SK-N-MC (cell line): ENCODE results near the gene GK.

Experiments used
- DNase-seq: peaks from one replicate; pipeline ENCODE4 v3.0.0-alpha.2; 2011; ENCODE audit warnings: low read depth, low spot score
- H3K27ac ChIP-seq: fragments of 200-600 bp; sonication (generic); 2 replicates; pipeline ENCODE4 v1.5.1; 2016; ENCODE audit warnings: mixed run types
- H3K36me3 ChIP-seq: fragments of 200-600 bp; sonication (generic); 2 replicates; pipeline ENCODE4 v1.6.1; 2017; ENCODE audit warnings: antibody characterized with exemption, low read length, mixed read lengths; ENCODE audit not compliant: insufficient read depth
- H3K4me3 ChIP-seq: fragments of 200-600 bp; sonication (generic); 2 replicates; pipeline ENCODE4 v1.5.1; 2016
- H3K9ac ChIP-seq: fragments of 200-600 bp; sonication (generic); 2 replicates; pipeline ENCODE4 v1.8.0; 2017; ENCODE audit warnings: mixed run types, mixed read lengths; ENCODE audit not compliant: insufficient read length
- H3K9me3 ChIP-seq: fragments of 200-600 bp; sonication (generic); 2 replicates; pipeline ENCODE4 v1.6.1; 2017; ENCODE audit warnings: low read depth, mild to moderate bottlenecking, antibody characterized with exemption, low read length, moderate library complexity, mixed read lengths
- EZH2 ChIP-seq: fragments of 200-600 bp; sonication (generic); IDR thresholded peaks from one replicate; pipeline ENCODE4 v1.6.1; 2017; ENCODE audit warnings: antibody characterized with exemption
- FOXP2 ChIP-seq: optimal IDR thresholded peaks from 2 replicates; pipeline ENCODE3; 2011; ENCODE audit warnings: mild to moderate bottlenecking, moderate library complexity; ENCODE audit not compliant: insufficient read depth; ENCODE audit errors: extremely low read length, control extremely low read depth
- POLR2AphosphoS5 ChIP-seq: IDR thresholded peaks from 2 replicates; pipeline ENCODE4 v1.6.1; 2012; ENCODE audit warnings: mild to moderate bottlenecking, low read depth, low read length, borderline replicate concordance

GK gene

GRCh38 chrX:30679369-30679768 is 26.1 kb downstream of the GK start:
- H3K4me3 ChIP-seq, result no peak overlapping the region
- DNase-seq, result no peak
- no peaks in the 10 kb centered on the region for H3K9me3 ChIP-seq
- H3K9ac ChIP-seq, result no peak overlapping the region
- TF ChIP-seq FOXP2 (no peak), EZH2 (no peak), POLR2AphosphoS5 (no peak)
- H3K27ac ChIP-seq, result no peak overlapping the region
- H3K36me3 ChIP-seq, result no peaks in the 10 kb centered on the region

- no peak for TF ChIP-seq POLR2AphosphoS5
- TF ChIP-seq FOXP2, result no peak
- no peak for TF ChIP-seq EZH2
- H3K27ac ChIP-seq, result no peak overlapping the region
- H3K4me3 ChIP-seq, result no peak overlapping the region
Measured at GRCh38 chrX:30680618-30681017, 27.4 kb downstream of the GK start.

GRCh38 chrX:30688641-30689040 is 35.4 kb downstream of the GK start:
- H3K36me3 ChIP-seq, result no peaks in the 10 kb centered on the region
- no peak overlapping the region for H3K9ac ChIP-seq
- no peak overlapping the region for H3K4me3 ChIP-seq
- no peak for TF ChIP-seq FOXP2
- TF ChIP-seq POLR2AphosphoS5, result no peak
- no peak for TF ChIP-seq EZH2
- H3K9me3 ChIP-seq, result no peaks in the 10 kb centered on the region
- no peak for DNase-seq
- no peak overlapping the region for H3K27ac ChIP-seq

More at GRCh38 chrX:30680618-30681017, 27.4 kb downstream of the GK start:
- Histone ChIP-seq H3K9ac (no peak overlapping the region), H3K9me3 (no peaks in the 10 kb centered on the region), H3K36me3 (no peaks in the 10 kb centered on the region)
- no peak for DNase-seq

- Histone ChIP-seq H3K27ac (no peak overlapping the region), H3K4me3 (no peak overlapping the region), H3K36me3 (no peaks in the 10 kb centered on the region), H3K9ac (no peak overlapping the region), H3K9me3 (no peaks in the 10 kb centered on the region)
- TF ChIP-seq POLR2AphosphoS5 (no peak), FOXP2 (no peak), EZH2 (no peak)
- no peak for DNase-seq
Measured at GRCh38 chrX:30689116-30689515, 35.9 kb downstream of the GK start.

- DNase-seq, result no peak
- no peak for TF ChIP-seq POLR2AphosphoS5
- no peak for TF ChIP-seq FOXP2
- TF ChIP-seq EZH2, result no peak
- Histone ChIP-seq H3K36me3 (no peaks in the 10 kb centered on the region), H3K9me3 (no peaks in the 10 kb centered on the region), H3K9ac (no peak overlapping the region), H3K4me3 (no peak overlapping the region), H3K27ac (no peak overlapping the region)
Measured at GRCh38 chrX:30690330-30690729, 37.1 kb downstream of the GK start.

- Histone ChIP-seq H3K36me3 (no peaks in the 10 kb centered on the region), H3K27ac (no peak overlapping the region), H3K4me3 (no peak overlapping the region), H3K9ac (no peak overlapping the region), H3K9me3 (no peaks in the 10 kb centered on the region)
- no peak for DNase-seq
- TF ChIP-seq EZH2, result no peak
- TF ChIP-seq FOXP2, result no peak
- no peak for TF ChIP-seq POLR2AphosphoS5
Measured at GRCh38 chrX:30693999-30694650, 40.9 kb downstream of the GK start.

- no peaks in the 10 kb centered on the region for H3K36me3 ChIP-seq
- TF ChIP-seq POLR2AphosphoS5 (no peak), FOXP2 (no peak), EZH2 (no peak)
- no peak overlapping the region for H3K27ac ChIP-seq
- no peak overlapping the region for H3K4me3 ChIP-seq
- no peak overlapping the region for H3K9ac ChIP-seq
- H3K9me3 ChIP-seq, result no peaks in the 10 kb centered on the region
- DNase-seq, result no peak
Measured at GRCh38 chrX:30702736-30703135, 49.5 kb downstream of the GK start.

- Histone ChIP-seq H3K36me3 (no peaks in the 10 kb centered on the region), H3K27ac (no peak overlapping the region), H3K9ac (no peak overlapping the region), H3K4me3 (no peak overlapping the region), H3K9me3 (no peaks in the 10 kb centered on the region)
- no peak for DNase-seq
- TF ChIP-seq EZH2, result no peak
- TF ChIP-seq FOXP2, result no peak
- no peak for TF ChIP-seq POLR2AphosphoS5
Measured at GRCh38 chrX:30706216-30706775, 53.1 kb downstream of the GK start.

- H3K36me3 ChIP-seq, result no peaks in the 10 kb centered on the region
- TF ChIP-seq FOXP2 (no peak), EZH2 (no peak), POLR2AphosphoS5 (no peak)
- H3K9ac ChIP-seq, result no peak overlapping the region
- DNase-seq, result no peak
- H3K9me3 ChIP-seq, result no peaks in the 10 kb centered on the region
- no peak overlapping the region for H3K4me3 ChIP-seq
- no peak overlapping the region for H3K27ac ChIP-seq
Measured at GRCh38 chrX:30712214-30712613, 59.0 kb downstream of the GK start.
